MCF 10A (cell line): ENCODE results near the gene BICD1. TPM values are rescaled to one million over a fixed set of nuclear protein-coding genes. Genes with fewer than 3 reads are reported as not detected.

Experiments used
- BruUV-seq: library from RNA; stranded (reverse); fragments of 400-500 nt; replicated peaks from 2 replicates; lab custom pipeline; 2021; lab: Mats Ljungman, UMichigan
- CTCF ChIA-PET: fragments of 300-600 bp; sonication (Branson Sonifier 250); formaldehyde crosslinking; extraction: SDS; loops from one replicate; lab custom pipeline; 2021; ENCODE audit warnings: antibody characterized with exemption, inconsistent platforms; lab: Yijun Ruan, JAX
- POLR2A ChIA-PET: fragments of 300-600, 350-650 bp; sonication (Branson Sonifier 250); formaldehyde crosslinking; extraction: SDS; loops from one replicate; lab custom pipeline; 2020; ENCODE audit warnings: antibody characterized with exemption, inconsistent platforms; lab: Yijun Ruan, JAX
- DNase-seq: peaks from one replicate; pipeline ENCODE4 v3.0.0-alpha.2; 2018; ENCODE audit not compliant: unreplicated experiment
- H3K27ac Mint-ChIP-seq: one replicate; pipeline ENCODE4 v1.8.0; 2022; ENCODE audit warnings: mild to moderate bottlenecking, low read depth, mixed read lengths; ENCODE audit not compliant: unreplicated experiment
- H3K27me3 Mint-ChIP-seq: one replicate; pipeline ENCODE4 v1.8.0; 2022; ENCODE audit warnings: mixed read lengths; ENCODE audit not compliant: insufficient read depth, unreplicated experiment
- H3K36me3 Mint-ChIP-seq: one replicate; pipeline ENCODE4 v1.8.0; 2022; ENCODE audit warnings: mild to moderate bottlenecking, moderate library complexity, mixed read lengths; ENCODE audit not compliant: insufficient read depth, unreplicated experiment
- H3K4me1 Mint-ChIP-seq: one replicate; pipeline ENCODE4 v1.8.0; 2022; ENCODE audit warnings: mixed read lengths; ENCODE audit not compliant: insufficient read depth, unreplicated experiment
- H3K4me3 Mint-ChIP-seq: one replicate; pipeline ENCODE4 v1.8.0; 2022; ENCODE audit warnings: mild to moderate bottlenecking, moderate library complexity, mixed read lengths; ENCODE audit not compliant: unreplicated experiment
- H3K9me3 Mint-ChIP-seq: one replicate; pipeline ENCODE4 v1.8.0; 2022; ENCODE audit warnings: mixed read lengths; ENCODE audit not compliant: unreplicated experiment
- intact Hi-C: fragments of 100-400 bp; cut with micrococcal nuclease; formaldehyde crosslinking; loops from 2 replicates; pipeline ENCODE4 v1.14.1; 2022
- total RNA-seq: library from RNA; stranded (reverse); gene quantifications from 2 replicates; pipeline ENCODE4 v1.2.3, GENCODE V29; 2022
- TF ChIP-seq, protein P1 (sequence below): fragments of 200-600 bp; IDR thresholded peaks from one replicate; pipeline ENCODE4 v1.8.0; 2022; ENCODE audit warnings: antibody characterized with exemption, mild to moderate bottlenecking; ENCODE audit not compliant: unreplicated experiment

BICD1 gene
- total RNA-seq, 1 experiment from 2014 or later = 49.3 TPM

DNA sequence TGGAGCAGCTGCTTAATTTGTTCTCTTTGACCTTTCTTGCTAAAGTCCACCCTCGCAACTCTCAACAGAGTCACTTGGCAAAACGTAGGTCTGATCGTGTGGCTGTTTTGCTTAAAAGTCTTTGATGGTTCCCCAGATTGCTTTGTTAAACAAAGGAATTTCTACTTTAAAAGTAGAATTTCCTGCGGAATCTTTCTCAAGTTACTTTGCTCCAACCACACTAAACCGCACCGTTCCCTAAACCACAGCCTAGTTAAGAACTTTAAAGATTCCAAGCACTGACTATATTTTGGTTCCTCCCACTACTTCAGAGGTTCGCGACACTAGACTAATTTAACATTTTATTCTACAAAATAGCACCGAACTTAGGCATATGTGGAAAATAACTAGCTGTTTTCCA lies 177.9 kb downstream of the BICD1 start:
- no peaks in the 10 kb centered on the region for H3K9me3 Mint-ChIP-seq
- TF ChIP-seq, protein P1, sequence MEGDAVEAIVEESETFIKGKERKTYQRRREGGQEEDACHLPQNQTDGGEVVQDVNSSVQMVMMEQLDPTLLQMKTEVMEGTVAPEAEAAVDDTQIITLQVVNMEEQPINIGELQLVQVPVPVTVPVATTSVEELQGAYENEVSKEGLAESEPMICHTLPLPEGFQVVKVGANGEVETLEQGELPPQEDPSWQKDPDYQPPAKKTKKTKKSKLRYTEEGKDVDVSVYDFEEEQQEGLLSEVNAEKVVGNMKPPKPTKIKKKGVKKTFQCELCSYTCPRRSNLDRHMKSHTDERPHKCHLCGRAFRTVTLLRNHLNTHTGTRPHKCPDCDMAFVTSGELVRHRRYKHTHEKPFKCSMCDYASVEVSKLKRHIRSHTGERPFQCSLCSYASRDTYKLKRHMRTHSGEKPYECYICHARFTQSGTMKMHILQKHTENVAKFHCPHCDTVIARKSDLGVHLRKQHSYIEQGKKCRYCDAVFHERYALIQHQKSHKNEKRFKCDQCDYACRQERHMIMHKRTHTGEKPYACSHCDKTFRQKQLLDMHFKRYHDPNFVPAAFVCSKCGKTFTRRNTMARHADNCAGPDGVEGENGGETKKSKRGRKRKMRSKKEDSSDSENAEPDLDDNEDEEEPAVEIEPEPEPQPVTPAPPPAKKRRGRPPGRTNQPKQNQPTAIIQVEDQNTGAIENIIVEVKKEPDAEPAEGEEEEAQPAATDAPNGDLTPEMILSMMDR = no peak
- CTCF ChIA-PET = interaction anchor here (0.7 to 1.0 kb wide), 2 partner anchors 36 to 224 kb away, joined by 3 read pairs; no protein-coding TSS in a partner anchor

DNA sequence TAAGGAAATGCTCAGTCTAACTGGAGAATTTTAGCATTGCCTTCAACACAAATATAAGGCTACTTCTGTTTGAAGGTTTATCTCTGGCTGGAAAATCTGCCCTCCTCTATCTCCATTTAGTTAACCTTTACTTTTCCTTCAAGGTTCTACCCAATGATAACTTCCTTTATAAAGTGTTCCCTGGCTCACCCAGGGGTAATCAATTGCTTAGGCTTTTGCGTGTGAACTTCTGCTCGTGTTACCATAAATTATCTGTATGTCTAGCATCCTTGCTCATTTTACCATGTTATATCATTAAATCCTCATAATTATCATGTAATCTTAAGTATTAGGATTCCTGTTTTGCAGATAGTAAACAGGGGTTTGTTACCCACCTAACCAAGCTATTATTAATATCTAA lies 178.4 kb downstream of the BICD1 start:
- DNase-seq = no peak
- no peak overlapping the region for H3K4me3 Mint-ChIP-seq
- intact Hi-C loops = no loop called here
- ChIA-PET POLR2A (no interaction called here), CTCF (interaction anchor here (0.6 to 1.0 kb wide), 3 partner anchors 36 to 678 kb away, joined by 3 read pairs; no protein-coding TSS in a partner anchor)
- H3K27me3 Mint-ChIP-seq = no peaks in the 10 kb centered on the region
- TF ChIP-seq, protein P1 = no peak
- BruUV-seq = no TSS peak
- H3K4me1 Mint-ChIP-seq = no peaks in the 10 kb centered on the region
- H3K9me3 Mint-ChIP-seq = no peaks in the 10 kb centered on the region
- H3K36me3 Mint-ChIP-seq = no peaks in the 10 kb centered on the region
- no peak overlapping the region for H3K27ac Mint-ChIP-seq

More for the DNA sequence above, 177.9 kb downstream of the BICD1 start:
- BruUV-seq = no TSS peak
- intact Hi-C loops = no loop called here
- Mint-ChIP-seq H3K4me3 (no peak overlapping the region), H3K36me3 (no peaks in the 10 kb centered on the region), H3K27me3 (no peaks in the 10 kb centered on the region), H3K4me1 (no peaks in the 10 kb centered on the region), H3K27ac (no peak overlapping the region)
- POLR2A ChIA-PET = no interaction called here
- DNase-seq = no peak

DNA sequence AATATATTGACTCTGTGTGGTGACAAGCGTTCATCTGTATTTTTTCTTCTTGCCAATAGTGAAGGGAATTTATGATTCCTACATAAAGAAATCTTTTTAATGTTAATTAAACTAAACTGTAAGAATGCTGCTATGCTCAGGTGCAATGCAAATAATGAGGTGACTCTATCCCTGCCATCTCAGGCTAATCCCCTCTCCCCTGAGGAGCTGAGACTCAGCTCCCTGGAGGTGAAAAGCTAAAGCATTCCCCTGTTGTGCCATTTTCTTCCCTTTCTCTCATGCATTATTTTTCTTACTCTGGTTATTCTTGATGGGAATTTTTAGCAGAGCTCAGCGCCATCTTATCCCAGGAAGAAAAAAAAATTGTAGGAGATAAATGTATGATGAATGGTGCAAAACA lies 178.8 kb downstream of the BICD1 start:
- Mint-ChIP-seq H3K27me3 (no peaks in the 10 kb centered on the region), H3K36me3 (no peaks in the 10 kb centered on the region), H3K4me3 (no peak overlapping the region), H3K4me1 (peaks cover 3% of the 10 kb centered on the region), H3K9me3 (no peaks in the 10 kb centered on the region), H3K27ac (no peak overlapping the region)
- intact Hi-C loops = no loop called here
- ChIA-PET POLR2A (no interaction called here), CTCF (interaction anchor here (0.6 to 1.0 kb wide), 2 partner anchors 37 to 679 kb away, joined by 3 read pairs; no protein-coding TSS in a partner anchor)
- TF ChIP-seq, protein P1 = no peak
- DNase-seq = no peak
- no TSS peak for BruUV-seq

DNA sequence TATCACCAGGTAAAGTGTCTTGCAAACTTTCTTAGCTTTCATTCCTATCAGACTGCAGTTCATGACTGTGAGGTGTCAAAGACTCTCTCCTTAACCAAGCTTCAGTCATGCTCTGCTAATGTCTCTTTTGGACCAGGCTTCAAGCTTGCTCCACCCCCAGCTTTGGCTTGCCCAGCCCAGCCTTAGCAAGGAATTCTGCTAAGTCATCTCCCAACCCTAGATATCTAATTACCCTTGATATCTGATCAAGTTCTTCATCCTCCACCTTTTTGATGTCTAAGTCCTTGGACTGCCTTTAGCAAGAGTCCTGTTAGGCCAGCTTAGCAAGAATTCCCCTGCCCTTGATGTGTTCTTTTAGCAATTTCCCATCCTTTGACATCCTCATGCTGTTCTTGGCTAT lies 183.8 kb downstream of the BICD1 start:
- BruUV-seq = no TSS peak
- no peaks in the 10 kb centered on the region for H3K9me3 Mint-ChIP-seq
- intact Hi-C loops = no loop called here
- H3K27ac Mint-ChIP-seq = peak overlapping the region; percentile 28
- H3K4me1 Mint-ChIP-seq = peaks cover 6% of the 10 kb centered on the region
- H3K36me3 Mint-ChIP-seq = peaks cover 5% of the 10 kb centered on the region
- ChIA-PET CTCF (interaction anchor here (0.7 to 1.5 kb wide), 3 partner anchors 10 to 607 kb away, joined by 3 to 5 read pairs (median 4); no protein-coding TSS in a partner anchor), POLR2A (interaction anchor here (0.7 to 1.1 kb wide), 3 partner anchors 183 to 230 kb away, joined by 3 to 4 read pairs (median 3); no protein-coding TSS in a partner anchor)
- H3K27me3 Mint-ChIP-seq = no peaks in the 10 kb centered on the region
- TF ChIP-seq, protein P1 = no peak
- H3K4me3 Mint-ChIP-seq = no peak overlapping the region
- DNase-seq = peak; percentile 17
